Activated T-cell treated with anti-CD3 and anti-CD28 coated beads, Interleukin-2, amount 50 U/mL, for 4 hours (primary cell): Measurements from ENCODE around the gene EFNB2. TPM values are rescaled to one million over a fixed set of nuclear protein-coding genes. Genes with fewer than 3 reads are reported as not detected.

Source experiments
- ATAC-seq, 2 donors: fragments of 200-7000 bp; cut with Tn5 transposase; one replicate each; pipeline ENCODE4 v1.10.0; 2021
- DNase-seq: peaks from one replicate; pipeline ENCODE4 v3.0.0-alpha.2; 2020
- H3K27me3 Mint-ChIP-seq: one replicate; pipeline ENCODE4 v1.8.0; 2021; ENCODE audit warnings: low read depth, mixed read lengths
- H3K36me3 Mint-ChIP-seq: one replicate; pipeline ENCODE4 v1.8.0; 2022; ENCODE audit warnings: mixed read lengths; ENCODE audit not compliant: insufficient read depth
- H3K4me1 Mint-ChIP-seq: one replicate; pipeline ENCODE4 v1.8.0; 2021; ENCODE audit warnings: low read depth, mixed read lengths
- H3K4me3 Mint-ChIP-seq: one replicate; pipeline ENCODE4 v1.8.0; 2021; ENCODE audit warnings: mild to moderate bottlenecking, moderate library complexity, mixed read lengths
- H3K9me3 Mint-ChIP-seq: one replicate; pipeline ENCODE4 v1.8.0; 2021; ENCODE audit warnings: mixed read lengths
- total RNA-seq, 3 donors: library from RNA; stranded (reverse); gene quantifications; one replicate each; pipeline ENCODE4 v1.2.1, GENCODE V29; 2021

The EFNB2 gene
- total RNA-seq, 3 donors from 2014 or later: 0.22 to 0.30 (median 0.29) TPM

GRCh38 chr13:106533943-106534638, 1.4 kb downstream of the EFNB2 start:
- H3K36me3 Mint-ChIP-seq: no peaks in the 10 kb centered on the region
- no peaks in the 10 kb centered on the region for H3K9me3 Mint-ChIP-seq
- ATAC-seq (no peak), DNase-seq (peak; percentile 11)
- peaks cover 41% of the 10 kb centered on the region for H3K27me3 Mint-ChIP-seq
- peak overlapping the region; percentile 61 for H3K4me3 Mint-ChIP-seq
- peaks cover 19% of the 10 kb centered on the region for H3K4me1 Mint-ChIP-seq

- Mint-ChIP-seq H3K4me3 (peak overlapping the region; percentile 61), H3K36me3 (no peaks in the 10 kb centered on the region), H3K27me3 (peaks cover 42% of the 10 kb centered on the region), H3K9me3 (no peaks in the 10 kb centered on the region), H3K4me1 (peaks cover 19% of the 10 kb centered on the region)
- DNase-seq (no peak), ATAC-seq (no peak)
Observed at GRCh38 chr13:106533101-106533942, 2.1 kb downstream of the EFNB2 start.

GRCh38 chr13:106532111-106532929, 3.1 kb downstream of the EFNB2 start:
- peaks cover 42% of the 10 kb centered on the region for H3K27me3 Mint-ChIP-seq
- ATAC-seq (no peak), DNase-seq (no peak)
- peaks cover 19% of the 10 kb centered on the region for H3K4me1 Mint-ChIP-seq
- peak overlapping the region; percentile 21 for H3K4me3 Mint-ChIP-seq
- H3K36me3 Mint-ChIP-seq: no peaks in the 10 kb centered on the region
- H3K9me3 Mint-ChIP-seq: no peaks in the 10 kb centered on the region

GRCh38 chr13:106530980-106531481, 4.4 kb downstream of the EFNB2 start:
- ATAC-seq (no peak), DNase-seq (no peak)
- Mint-ChIP-seq H3K4me3 (no peak overlapping the region), H3K4me1 (peaks cover 15% of the 10 kb centered on the region), H3K9me3 (no peaks in the 10 kb centered on the region), H3K27me3 (peaks cover 49% of the 10 kb centered on the region), H3K36me3 (no peaks in the 10 kb centered on the region)

- no peak for ATAC-seq
- Mint-ChIP-seq H3K27me3 (peaks cover 56% of the 10 kb centered on the region), H3K36me3 (no peaks in the 10 kb centered on the region), H3K9me3 (no peaks in the 10 kb centered on the region), H3K4me1 (peaks cover 15% of the 10 kb centered on the region), H3K4me3 (no peak overlapping the region)
- no peak for DNase-seq
Observed at GRCh38 chr13:106530171-106530851, 5.2 kb downstream of the EFNB2 start.

- H3K4me3 Mint-ChIP-seq: no peak overlapping the region
- no peak for ATAC-seq
- DNase-seq: no peak
- H3K9me3 Mint-ChIP-seq: no peaks in the 10 kb centered on the region
- H3K36me3 Mint-ChIP-seq: no peaks in the 10 kb centered on the region
- peaks cover 57% of the 10 kb centered on the region for H3K27me3 Mint-ChIP-seq
- H3K4me1 Mint-ChIP-seq: peaks cover 15% of the 10 kb centered on the region
Observed at GRCh38 chr13:106529415-106530170, 5.9 kb downstream of the EFNB2 start.

- no peak for DNase-seq
- Mint-ChIP-seq H3K9me3 (no peaks in the 10 kb centered on the region), H3K36me3 (no peaks in the 10 kb centered on the region), H3K4me3 (no peak overlapping the region), H3K4me1 (peaks cover 12% of the 10 kb centered on the region), H3K27me3 (peaks cover 54% of the 10 kb centered on the region)
- ATAC-seq: no peak
Observed at GRCh38 chr13:106528718-106529414, 6.6 kb downstream of the EFNB2 start.

GRCh38 chr13:106527826-106528225, 7.6 kb downstream of the EFNB2 start:
- no peak overlapping the region for H3K4me3 Mint-ChIP-seq
- peaks cover 50% of the 10 kb centered on the region for H3K27me3 Mint-ChIP-seq
- peaks cover 4% of the 10 kb centered on the region for H3K4me1 Mint-ChIP-seq
- no peaks in the 10 kb centered on the region for H3K36me3 Mint-ChIP-seq
- ATAC-seq (no peak), DNase-seq (no peak)
- H3K9me3 Mint-ChIP-seq: no peaks in the 10 kb centered on the region

- ATAC-seq: no peak
- Mint-ChIP-seq H3K4me1 (no peaks in the 10 kb centered on the region), H3K27me3 (peaks cover 46% of the 10 kb centered on the region), H3K36me3 (no peaks in the 10 kb centered on the region), H3K4me3 (no peak overlapping the region), H3K9me3 (no peaks in the 10 kb centered on the region)
- no peak for DNase-seq
Observed at GRCh38 chr13:106527445-106527801, 8.0 kb downstream of the EFNB2 start.

- Mint-ChIP-seq H3K4me1 (no peaks in the 10 kb centered on the region), H3K36me3 (no peaks in the 10 kb centered on the region), H3K27me3 (peaks cover 42% of the 10 kb centered on the region), H3K9me3 (no peaks in the 10 kb centered on the region), H3K4me3 (no peak overlapping the region)
- ATAC-seq (no peak), DNase-seq (no peak)
Observed at GRCh38 chr13:106526738-106527444, 8.6 kb downstream of the EFNB2 start.

GRCh38 chr13:106525865-106526264, 9.6 kb downstream of the EFNB2 start:
- ATAC-seq (no peak), DNase-seq (no peak)
- Mint-ChIP-seq H3K27me3 (peaks cover 43% of the 10 kb centered on the region), H3K4me3 (no peak overlapping the region), H3K36me3 (no peaks in the 10 kb centered on the region), H3K9me3 (no peaks in the 10 kb centered on the region), H3K4me1 (no peaks in the 10 kb centered on the region)

- H3K4me1 Mint-ChIP-seq: no peaks in the 10 kb centered on the region
- ATAC-seq: no peak
- H3K27me3 Mint-ChIP-seq: peaks cover 31% of the 10 kb centered on the region
- no peak overlapping the region for H3K4me3 Mint-ChIP-seq
- no peak for DNase-seq
- H3K9me3 Mint-ChIP-seq: no peaks in the 10 kb centered on the region
- H3K36me3 Mint-ChIP-seq: no peaks in the 10 kb centered on the region
Observed at GRCh38 chr13:106524108-106524507, 11.4 kb downstream of the EFNB2 start.
